CD4-positive, alpha-beta T cell treated with Interleukin-15 for 4 hours (primary cell): Measurements from ENCODE around the gene HSPBP1.

ENCODE experiments used
- DNase-seq: peaks from one replicate; pipeline ENCODE4 v3.0.0-alpha.2; 2020; ENCODE audit warnings: low spot score

Gene HSPBP1

DNA sequence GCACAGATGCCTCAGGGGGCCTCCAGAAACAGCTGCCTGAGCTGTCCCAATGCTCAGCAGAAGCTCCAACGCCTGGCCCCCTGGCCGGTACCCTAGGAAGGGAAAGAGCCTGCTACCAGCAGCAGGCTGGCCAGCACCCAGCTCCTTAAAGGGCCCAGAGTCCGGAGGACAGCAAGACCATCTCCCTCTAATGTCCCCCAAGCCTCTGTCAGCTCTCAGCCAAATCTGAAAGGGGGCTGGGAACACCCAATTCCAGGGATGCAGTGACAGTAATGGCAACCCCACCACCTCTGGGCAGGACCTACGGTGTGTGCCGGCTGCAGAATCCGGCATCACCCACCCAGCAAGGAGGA lies 25.3 kb downstream of the HSPBP1 start:
- DNase-seq = no peak

DNA sequence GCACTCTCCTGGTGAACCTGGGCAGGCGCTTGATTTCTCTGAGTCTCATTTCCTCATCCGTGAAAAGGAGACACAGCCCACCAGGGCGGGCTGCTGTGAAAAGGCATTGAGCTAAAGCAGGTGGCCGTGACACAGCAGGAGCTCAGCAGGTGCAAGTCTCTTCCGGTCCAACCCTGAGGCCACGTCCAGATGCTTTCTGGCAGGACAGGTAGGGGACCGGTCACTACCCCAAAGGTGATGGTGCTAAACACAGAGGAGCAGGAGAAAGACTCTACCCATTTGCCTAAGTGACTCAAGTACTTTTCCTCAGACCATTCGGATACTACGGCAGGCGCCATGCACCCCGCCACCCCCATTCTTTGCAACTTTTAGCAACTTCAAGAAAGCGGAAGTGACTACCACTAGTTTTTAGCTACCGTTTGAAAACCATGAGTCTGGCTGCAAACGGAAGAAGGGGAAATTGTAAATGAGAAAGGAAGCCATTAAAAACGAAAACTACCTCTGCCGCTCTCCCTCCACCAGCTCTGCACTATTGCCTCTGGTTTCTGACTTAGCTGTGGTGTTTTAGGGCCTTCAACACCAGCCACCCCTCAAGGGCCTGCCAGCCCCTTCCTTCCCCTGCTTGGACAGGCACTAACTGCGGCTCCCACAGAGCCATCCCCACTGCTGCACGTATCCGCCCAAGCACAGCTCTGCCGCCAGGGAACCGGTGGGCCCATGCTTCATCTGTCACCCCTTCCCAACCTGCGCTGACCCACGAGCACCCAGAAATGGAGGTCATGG lies 25.9 kb downstream of the HSPBP1 start:
- DNase-seq = peak; percentile 69

DNA sequence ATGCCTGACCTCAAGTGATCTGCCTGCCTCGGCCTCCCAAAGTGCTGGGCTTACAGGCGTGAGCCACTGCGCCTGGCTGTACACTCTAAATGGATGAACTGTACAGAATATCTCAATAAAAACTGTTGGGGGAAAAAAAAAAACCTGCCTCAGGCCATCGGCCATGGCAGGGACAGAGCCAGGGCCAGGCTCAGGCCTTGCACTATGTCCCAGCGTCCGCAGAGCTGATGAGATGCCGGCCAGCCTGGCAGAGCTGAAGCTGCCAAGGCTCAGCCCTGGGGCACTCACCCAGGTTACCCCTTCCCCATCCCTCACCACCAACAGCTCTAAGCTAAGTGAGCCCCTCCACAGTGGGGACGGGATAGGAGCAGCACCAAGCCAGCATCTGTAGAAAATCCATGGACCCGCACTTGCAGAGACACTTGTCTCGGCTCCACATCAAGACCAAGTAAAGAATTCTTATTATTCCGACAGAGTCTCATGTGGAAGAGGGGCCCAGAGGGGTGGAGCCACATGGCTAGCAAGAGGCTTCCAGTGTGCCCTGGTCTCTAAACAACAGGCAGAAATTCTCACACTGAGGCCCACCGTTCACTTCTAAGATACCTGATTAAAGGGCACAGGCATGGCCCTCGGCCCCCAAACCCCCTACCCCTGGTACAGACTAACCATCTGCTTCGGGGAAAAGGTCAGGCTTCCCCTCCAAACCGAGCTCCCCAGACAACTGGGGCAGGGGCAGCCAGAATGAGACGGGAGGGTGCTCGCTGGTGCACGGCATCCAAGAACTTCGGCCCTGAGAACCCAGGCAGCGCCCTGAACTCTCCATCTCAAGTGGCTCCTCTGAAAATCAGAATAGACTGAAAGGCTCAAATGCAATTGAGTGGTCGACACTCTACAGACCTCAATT lies 26.9 kb downstream of the HSPBP1 start:
- no peak for DNase-seq

DNA sequence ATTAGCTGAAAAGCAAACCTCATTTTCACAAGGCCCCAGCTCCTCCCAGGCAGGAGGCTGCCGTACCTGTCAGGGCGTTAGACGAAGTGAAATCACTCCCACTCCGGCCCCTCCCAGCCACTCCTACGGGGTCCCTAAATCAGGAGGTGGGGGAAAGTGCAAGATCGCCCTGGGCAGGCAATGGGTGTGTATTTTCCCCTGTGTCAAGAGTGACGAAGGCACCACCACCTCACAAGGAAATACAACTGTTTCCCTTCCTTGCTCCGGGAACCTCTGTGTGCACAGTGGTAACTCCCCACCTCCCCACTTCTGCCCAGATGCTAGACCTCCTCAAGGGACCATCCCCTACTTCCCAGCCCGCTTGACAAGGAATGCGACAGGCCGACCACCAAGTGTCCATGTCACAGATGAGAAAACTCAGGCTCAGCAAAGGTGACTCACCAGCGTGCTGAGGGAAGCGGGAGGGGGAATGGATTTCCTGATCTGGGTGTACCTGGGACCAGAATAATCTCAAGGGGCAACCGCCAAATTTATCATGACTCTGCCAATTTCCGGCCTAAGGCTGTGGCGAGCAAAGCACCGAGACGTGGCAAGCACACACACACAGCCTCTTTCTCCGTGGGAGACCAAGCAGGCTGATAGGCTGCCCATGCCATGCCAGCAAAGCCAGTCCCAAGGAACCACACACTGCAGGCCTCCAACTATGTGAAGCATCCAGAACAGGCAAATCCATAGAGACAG lies 28.4 kb downstream of the HSPBP1 start:
- peak; percentile 66 for DNase-seq

DNA sequence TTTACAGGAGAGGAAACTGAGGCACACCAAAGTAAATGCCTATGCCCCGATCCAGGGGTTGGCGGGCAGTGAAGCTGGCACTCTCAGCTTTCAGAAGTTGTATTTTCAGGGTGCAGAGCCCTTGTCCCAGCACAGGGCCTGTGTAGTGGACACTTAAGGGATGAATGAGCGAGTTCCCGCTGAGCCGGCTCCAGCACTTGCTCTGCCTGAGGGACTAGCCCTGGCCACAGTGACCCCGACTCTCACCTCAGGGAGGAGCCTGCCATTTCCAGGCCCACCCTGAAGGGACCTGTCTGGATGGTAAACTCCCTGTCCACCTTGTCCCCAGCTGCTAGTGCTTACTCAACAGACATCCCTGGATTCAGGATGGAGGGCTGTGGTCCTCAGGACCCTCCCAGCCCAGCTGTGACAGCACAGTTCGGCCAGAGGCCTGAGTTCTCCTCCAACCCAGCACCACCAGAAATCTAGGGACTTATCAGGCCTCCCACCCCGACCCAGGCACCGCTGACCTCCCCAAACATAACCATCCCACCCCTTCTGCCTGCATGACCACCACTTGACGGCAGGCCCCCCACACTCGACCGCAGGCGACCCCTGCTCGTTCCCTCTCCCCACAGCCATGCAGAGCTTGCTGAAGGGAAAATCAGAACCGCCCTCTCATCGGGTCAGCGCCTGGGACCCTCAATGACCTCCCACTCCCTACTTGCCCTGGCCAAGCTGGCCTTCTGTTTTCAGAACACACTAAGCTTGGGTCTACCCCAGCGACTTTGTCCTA lies 29.5 kb downstream of the HSPBP1 start:
- no peak for DNase-seq

DNA sequence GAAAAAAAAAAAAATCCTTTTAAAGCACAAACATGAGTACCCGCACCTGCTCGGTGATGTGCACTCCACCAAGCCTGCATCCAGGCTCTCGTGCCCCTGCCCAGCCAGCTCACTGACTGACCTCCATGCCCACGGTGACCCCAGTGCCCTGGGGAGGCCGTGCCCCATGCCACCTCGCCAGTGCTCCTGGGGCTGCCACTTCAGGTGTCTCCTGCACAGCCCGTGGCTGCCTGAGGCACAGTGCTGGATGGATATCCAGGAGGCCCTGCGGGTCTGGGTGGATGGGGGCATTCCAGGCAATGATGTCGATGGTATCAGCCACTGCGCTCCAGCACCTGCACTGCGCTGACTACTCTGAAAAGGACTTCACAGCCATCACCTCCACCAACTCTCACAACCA lies 30.1 kb downstream of the HSPBP1 start:
- DNase-seq = no peak

DNA sequence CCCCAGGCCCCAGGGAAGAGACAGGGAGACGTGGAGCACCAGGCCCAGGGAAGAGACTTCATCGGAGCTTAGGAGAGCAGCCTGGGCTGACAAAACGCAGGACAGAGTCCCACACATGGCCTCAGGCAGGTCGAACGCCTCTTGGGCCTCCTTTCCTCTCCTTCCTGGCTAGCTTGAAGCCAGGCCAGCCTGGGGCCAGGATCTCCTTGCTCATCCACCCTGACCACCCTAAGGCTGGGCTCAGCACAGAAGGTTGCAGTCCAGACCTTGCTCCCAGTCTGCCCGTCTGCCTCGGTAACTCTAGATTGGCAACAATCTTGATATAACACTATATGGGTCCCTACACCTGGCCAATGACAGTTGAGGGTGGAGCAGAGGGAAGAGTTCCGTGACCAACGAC lies 31.2 kb downstream of the HSPBP1 start:
- DNase-seq = no peak

DNA sequence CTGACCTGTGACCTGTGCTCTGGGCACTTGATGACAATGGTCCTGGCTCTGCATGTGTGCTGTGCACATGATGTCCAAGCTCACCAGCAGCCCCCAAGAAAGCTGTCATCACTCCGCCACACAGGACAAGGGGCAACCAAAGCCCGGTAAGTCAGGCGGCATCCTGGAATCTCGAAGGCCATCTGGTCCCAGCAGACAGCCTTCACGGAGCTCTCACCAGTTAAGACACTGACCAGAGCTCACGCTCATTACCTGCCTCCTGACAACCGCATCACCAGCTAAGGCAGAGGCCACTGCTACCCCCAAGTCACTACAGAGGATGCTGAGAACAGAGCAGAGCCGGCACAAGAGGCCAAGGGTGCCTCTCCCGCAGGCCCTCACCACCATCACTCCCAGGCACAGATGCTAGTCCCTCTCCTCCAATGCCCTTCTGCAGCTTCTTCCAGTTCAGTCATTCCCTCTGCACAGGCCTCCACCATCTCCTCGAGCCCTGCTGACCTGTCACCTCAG lies 31.7 kb downstream of the HSPBP1 start:
- DNase-seq = no peak

DNA sequence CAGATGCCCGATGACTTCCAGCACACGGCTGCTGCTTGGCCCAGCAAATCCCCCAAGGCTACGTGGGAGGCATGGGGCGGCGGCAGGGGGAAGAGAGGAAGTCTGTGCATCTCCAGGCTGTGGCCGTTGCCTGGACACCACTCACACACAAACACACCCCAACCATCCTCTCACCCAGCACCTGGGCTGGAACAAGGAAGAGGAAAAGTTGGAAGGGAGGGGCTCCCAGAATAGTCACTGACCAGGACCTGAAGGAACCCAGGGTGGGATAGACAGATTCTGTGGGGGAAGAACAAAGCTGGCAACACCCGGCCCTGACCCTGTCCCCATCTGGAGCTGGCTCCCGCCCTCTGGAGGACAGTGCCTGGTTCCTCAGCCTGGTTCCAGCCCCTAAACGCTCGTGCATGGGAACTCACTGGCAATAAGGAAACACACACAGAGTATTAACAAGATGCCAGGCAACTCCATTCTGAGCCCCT lies 32.2 kb downstream of the HSPBP1 start:
- no peak for DNase-seq

DNA sequence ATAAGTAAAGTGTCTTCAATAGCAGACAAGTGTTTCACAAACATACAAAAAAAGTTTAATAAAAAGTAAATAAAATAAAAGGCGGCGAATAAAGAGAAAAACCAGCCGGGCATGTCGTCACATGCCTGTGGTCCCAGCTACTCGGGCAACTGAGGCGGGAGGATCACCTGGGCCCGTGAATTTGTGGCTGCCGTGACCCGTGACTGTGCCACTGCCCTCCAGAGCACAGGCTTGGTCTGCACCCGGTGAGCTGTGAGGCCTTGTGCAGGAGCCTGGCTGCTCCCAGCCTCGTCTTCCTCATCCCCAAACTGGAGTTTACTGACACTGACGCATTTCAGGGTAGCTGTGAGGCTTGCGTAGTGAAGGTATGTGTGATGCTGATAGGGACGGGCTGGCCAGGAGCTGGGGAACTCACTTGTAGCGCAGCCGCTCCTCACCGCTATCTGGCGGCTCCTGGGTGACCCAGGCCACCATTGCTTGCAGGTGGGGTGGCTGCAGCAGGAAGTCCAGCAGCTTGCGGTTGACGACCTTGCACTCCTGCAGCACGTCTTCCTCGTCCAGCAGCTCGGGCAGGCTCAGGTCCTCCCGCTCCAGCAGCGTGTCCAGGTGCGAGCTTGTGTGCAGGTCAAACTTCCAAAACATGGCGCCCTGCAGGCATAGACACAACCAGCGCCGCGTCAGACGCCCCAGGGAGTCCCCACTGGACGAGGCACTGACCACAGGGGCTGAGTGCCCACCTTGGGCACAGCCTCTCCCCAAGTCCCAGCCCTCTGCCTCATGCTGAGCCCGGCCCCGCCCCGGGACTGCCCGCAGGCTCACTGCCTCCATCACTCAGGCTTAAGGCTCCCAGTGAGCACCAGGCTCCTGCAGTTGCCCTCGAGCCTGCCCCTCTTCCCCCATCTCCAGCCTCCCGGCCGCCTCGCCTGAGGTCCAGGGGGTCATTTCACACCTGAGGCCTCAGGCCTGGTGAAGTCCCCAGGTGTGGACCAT lies 33.2 kb downstream of the HSPBP1 start:
- DNase-seq = no peak

DNA sequence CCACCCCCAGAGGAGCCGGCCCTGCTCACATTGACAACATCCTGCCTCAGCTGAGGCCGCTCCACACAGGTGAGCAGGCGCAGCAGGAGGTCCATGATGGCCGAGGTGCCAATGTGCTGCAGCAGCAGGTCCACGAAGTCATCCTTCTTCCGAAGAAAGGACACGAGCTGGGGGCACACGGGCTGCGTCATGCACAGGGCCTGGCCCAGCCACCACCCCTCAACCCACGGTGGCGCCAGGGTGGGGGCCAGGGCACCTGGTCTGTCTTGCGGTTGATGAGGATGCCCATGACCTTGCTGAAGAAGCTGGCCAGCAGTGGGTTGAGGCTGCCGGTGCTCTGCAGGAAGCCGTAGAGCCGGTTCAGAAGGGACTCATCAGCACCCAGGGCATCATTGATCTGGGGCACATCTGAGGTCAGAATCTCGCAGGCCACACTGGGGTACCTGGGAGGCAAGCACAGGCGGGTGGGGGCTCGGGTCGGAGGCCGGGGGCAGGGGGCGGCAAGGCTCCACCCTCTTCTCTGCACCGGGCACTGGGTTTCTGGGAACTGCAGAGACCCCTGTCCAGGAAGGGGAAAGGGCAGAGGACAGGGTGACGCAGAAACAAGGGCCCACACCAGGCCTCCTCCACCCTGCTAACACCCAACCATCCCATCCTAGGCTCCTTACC lies 34.5 kb downstream of the HSPBP1 start:
- DNase-seq = no peak

DNA sequence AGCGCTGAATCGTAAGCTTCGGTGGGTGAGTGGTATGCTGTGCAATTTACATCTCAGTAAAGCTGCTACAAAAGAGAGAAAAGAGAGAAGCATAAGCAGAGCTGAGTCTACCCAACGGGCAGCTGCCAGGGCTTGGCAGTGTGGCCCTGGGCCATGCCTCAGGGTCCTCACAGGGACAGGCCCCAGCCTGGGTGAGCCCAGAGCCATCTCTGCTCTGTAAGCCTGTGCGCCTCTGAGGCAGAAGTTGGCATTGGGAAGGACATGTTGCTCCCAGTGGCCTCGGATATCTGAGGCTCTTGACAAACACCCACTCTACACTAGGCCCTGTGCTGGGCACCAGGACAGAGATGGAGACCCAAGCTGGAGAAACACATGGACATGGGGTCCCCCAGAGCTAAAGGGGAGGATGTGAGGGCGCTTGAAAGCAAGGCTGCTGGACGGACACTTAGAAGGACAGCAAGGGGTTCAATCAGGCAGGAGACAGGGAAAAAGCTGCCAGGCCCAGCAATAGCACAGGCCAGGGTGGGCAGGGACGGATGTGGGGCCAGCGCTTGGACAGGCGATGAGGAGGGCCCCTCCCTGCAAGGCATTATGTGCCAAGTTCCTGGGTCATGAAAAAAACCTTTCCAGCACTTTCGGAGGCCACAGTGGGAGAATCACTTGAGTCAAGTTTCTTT lies 35.8 kb downstream of the HSPBP1 start:
- DNase-seq = no peak

DNA sequence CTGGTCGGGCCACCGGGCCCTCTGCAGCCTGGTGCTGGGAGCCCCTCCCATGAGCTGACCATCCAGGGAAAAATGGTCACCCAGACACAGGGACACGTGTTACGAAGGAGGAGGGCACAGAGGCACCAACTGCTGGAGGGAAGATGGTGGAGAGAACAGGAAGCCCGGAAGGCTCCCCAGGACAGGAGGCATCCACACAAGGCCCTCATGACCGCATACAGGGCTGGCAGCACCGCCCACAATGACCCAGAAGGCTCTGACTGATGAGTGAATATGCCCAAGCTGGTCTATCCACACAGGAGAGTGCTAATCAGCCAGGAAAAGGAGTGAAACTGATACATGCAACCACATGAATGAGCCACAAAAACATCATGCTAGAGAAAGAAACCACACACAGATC lies 37.4 kb downstream of the HSPBP1 start:
- DNase-seq = no peak

DNA sequence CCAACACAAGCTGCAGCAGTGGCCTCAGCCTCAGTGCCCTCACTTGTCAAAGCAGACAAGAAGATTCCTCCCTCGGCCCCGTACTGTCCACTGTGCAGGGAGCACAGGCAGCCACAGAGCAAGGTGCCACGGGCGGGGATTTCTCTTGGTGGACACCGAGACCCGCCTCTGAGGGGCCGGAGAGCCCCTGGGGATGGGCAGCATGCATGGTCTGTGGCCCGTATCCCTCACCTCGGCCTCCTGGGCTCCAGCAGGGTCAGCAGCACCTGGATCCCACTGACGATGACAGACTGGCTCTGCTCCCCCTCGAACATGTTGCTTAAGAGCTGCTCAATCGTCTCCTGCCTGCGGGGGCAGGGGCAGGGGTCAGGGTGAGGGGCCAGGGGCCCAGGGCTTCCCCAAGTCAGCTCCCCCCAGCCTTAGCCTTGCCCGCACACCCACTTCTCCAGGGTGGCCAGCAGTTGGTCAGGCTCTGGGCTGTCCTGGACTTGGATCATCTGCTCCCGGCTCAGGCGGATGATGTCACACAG lies 37.9 kb downstream of the HSPBP1 start:
- DNase-seq = no peak

DNA sequence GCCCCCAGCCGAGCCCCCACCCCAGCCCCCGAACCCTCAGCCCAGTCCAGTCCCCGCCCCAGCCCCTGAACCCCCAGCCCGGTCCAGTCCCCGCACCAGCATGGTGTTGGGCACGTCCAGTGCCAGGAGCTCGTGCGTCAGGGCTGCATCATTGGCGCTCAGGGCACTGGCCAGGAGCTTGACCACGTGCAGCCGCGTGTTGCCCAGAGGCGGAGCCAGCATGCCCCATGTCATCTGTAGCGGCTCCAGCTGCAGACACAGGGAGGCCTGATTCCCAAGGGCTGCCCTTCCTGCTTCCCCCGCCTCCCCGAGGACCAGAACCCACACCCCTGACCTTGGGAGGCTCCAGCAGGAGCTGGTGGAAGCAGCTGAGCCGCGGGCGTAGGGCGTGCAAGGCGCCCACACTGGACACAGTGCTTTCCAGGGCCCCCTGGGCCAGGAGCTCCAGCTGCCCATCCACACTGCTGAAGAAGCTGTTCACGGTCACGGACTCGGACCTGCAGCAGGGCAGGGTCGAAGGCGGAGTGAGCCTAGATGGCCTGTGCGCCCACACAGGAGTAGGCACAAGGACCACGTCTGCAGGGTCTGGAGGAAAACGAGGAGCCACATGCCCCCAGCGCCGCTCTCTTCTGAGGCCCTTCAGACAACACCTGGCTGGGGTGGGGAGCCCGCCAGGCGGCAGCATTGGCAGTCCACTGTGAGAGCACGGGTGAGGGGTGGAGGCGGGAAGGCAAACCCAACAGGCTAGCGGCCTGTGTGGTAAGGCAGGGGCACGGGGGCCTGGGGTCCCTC lies 38.6 kb downstream of the HSPBP1 start:
- no peak for DNase-seq

DNA sequence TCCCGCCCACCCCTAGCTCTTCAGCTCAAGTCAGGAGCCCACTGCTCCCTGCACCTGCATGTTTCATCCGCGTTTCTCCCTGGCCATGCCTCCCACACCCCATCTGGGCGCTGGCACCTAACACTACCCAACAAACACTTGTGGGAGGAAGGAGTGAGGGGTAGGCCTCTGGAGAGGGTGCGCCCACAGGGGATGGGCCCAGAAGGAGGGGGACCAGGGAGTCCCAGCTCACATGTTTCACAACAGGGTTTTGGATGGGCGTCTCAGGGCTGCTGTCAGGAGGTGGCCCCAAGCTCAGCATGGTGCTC lies 39.2 kb downstream of the HSPBP1 start:
- DNase-seq = no peak

DNA sequence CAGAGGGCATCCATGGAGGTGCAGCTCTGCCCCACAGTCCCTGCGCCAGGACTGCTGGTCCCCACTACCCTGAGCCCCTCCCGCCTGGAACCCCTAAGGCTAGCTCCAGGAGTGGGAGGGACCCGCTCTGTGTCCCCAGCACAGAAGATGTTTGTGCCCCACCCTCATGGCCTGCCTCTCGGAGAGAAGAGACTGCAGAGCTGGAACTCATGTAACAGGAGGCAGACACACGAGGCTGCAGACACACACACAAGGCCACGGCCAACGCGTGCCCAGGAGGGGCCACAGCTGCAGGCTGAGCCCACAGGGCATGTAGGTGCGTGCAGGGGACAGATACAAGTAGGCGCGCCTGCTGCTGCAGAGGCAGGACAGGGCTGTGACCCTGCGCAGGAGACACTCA lies 40.9 kb downstream of the HSPBP1 start:
- no peak for DNase-seq

DNA sequence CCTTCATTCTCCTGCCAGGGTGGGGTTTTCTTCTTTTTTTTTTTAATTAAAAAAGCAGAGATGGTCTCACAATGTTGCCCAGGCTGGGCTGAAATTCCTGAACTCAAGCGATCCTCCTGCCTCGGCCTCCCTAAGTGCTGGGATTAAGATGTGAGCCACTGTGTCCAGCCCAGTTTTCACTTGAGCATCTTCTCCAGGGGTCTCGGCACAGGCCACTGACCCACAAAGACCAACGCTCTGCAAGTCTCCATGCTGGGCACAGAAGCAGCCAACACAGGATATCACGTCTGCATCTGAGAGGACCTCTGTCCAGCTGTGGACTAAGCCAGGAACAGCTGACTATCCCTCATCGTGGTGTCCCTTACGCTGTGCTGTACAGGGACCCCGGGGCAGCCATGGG lies 41.9 kb downstream of the HSPBP1 start:
- DNase-seq = no peak
